DMS79 (cell line): ENCODE data around the gene MLN.

Source experiments
- DNase-seq: peaks from one replicate; lab custom pipeline; 2025; lab: John Stamatoyannopoulos, UW

MLN gene

GRCh38 chr6:33803571-33804053 is at the start of gene MLN:
Gene MLN, minus strand, starts transcription at chr6:33804003. Its CDS starts 2,840 bp downstream, at chr6:33801163.
- no peak for DNase-seq

GRCh38 chr6:33853026-33853425 is 49.2 kb upstream of the MLN start:
- no peak for DNase-seq

GRCh38 chr6:33851959-33852358 is 48.2 kb upstream of the MLN start:
- DNase-seq, result no peak

- no peak for DNase-seq
Measured at GRCh38 chr6:33850869-33851541, 47.2 kb upstream of the MLN start.

- DNase-seq, result no peak
Measured at GRCh38 chr6:33850296-33850695, 46.5 kb upstream of the MLN start.

- DNase-seq, result no peak
Measured at GRCh38 chr6:33849500-33850075, 45.8 kb upstream of the MLN start.

- no peak for DNase-seq
Measured at GRCh38 chr6:33848484-33848883, 44.7 kb upstream of the MLN start.

GRCh38 chr6:33847867-33848266 is 44.1 kb upstream of the MLN start:
- DNase-seq, result no peak

GRCh38 chr6:33847078-33847477 is 43.3 kb upstream of the MLN start:
- DNase-seq, result no peak

GRCh38 chr6:33846226-33846625 is 42.4 kb upstream of the MLN start:
- DNase-seq, result peak; percentile 23

- DNase-seq, result no peak
Measured at GRCh38 chr6:33845031-33845745, 41.4 kb upstream of the MLN start.

GRCh38 chr6:33843131-33844121 is 39.6 kb upstream of the MLN start:
- no peak for DNase-seq

- DNase-seq, result no peak
Measured at GRCh38 chr6:33841868-33842267, 38.1 kb upstream of the MLN start.

- no peak for DNase-seq
Measured at GRCh38 chr6:33841070-33841469, 37.3 kb upstream of the MLN start.

GRCh38 chr6:33840048-33840926 is 36.5 kb upstream of the MLN start:
- DNase-seq, result no peak

GRCh38 chr6:33839399-33840047 is 35.7 kb upstream of the MLN start:
- DNase-seq, result no peak

- DNase-seq, result no peak
Measured at GRCh38 chr6:33838983-33839382, 35.2 kb upstream of the MLN start.

- DNase-seq, result no peak
Measured at GRCh38 chr6:33837971-33838665, 34.3 kb upstream of the MLN start.

- DNase-seq, result no peak
Measured at GRCh38 chr6:33836806-33837469, 33.1 kb upstream of the MLN start.
